Type B pancreatic cell (in vitro differentiated cells): ENCODE data around the gene TAP2. TPM values are rescaled to one million over a fixed set of nuclear protein-coding genes. Genes with fewer than 3 reads are reported as not detected.
"Not testable (repeated sequence)": the region's sequence is repeated elsewhere in the genome, so short reads cannot be mapped to it uniquely, and the experiment has no call there.

Experiments
- DNase-seq: peaks from one replicate; pipeline ENCODE4 v3.0.0; 2021; ENCODE audit warnings: mixed read lengths; ENCODE audit not compliant: unreplicated experiment; ENCODE audit errors: extremely low spot score
- H3K27ac Mint-ChIP-seq: 2 replicates; pipeline ENCODE4 v1.8.0; 2021; ENCODE audit warnings: mild to moderate bottlenecking, mixed read lengths
- H3K27me3 Mint-ChIP-seq: 2 replicates; pipeline ENCODE4 v1.8.0; 2021; ENCODE audit warnings: mixed read lengths
- H3K36me3 Mint-ChIP-seq: 2 replicates; pipeline ENCODE4 v1.8.0; 2021; ENCODE audit warnings: mixed read lengths
- H3K4me1 Mint-ChIP-seq: one replicate; pipeline ENCODE4 v1.8.0; 2021; ENCODE audit warnings: mixed read lengths; ENCODE audit not compliant: unreplicated experiment
- H3K4me3 Mint-ChIP-seq: 2 replicates; pipeline ENCODE4 v1.8.0; 2021; ENCODE audit warnings: mild to moderate bottlenecking, mixed read lengths
- H3K9me3 Mint-ChIP-seq: 2 replicates; pipeline ENCODE4 v1.8.0; 2021; ENCODE audit warnings: mixed read lengths
- CTCF ChIP-seq: fragments of 200-600 bp; sonication (generic); conservative IDR thresholded peaks from 2 replicates; pipeline ENCODE4 v1.5.0; 2021; ENCODE audit warnings: antibody characterized with exemption, mild to moderate bottlenecking
- total RNA-seq: library from RNA; stranded (reverse); gene quantifications from 2 replicates; pipeline ENCODE4 v1.2.1, GENCODE V29; 2021; ENCODE audit warnings: low replicate concordance

Gene TAP2
- total RNA-seq, 1 donor from 2014 or later, result 22.0 TPM

GRCh38 chr6:32807020-32807580 is 31.4 kb downstream of the TAP2 start:
- DNase-seq, result no peak
- Mint-ChIP-seq H3K9me3 (no peaks in the 10 kb centered on the region), H3K27me3 (peaks cover 54% of the 10 kb centered on the region), H3K27ac (no peak overlapping the region), H3K4me3 (no peak overlapping the region), H3K36me3 (no peaks in the 10 kb centered on the region), H3K4me1 (no peaks in the 10 kb centered on the region)
- no peak for TF ChIP-seq CTCF

GRCh38 chr6:32805404-32805803 is 33.1 kb downstream of the TAP2 start:
- not testable (repeated sequence) for H3K36me3 Mint-ChIP-seq, H3K4me3 Mint-ChIP-seq, H3K4me1 Mint-ChIP-seq, H3K27ac Mint-ChIP-seq, H3K9me3 Mint-ChIP-seq, DNase-seq
- H3K27me3 Mint-ChIP-seq, result peaks cover 65% of the 10 kb centered on the region

GRCh38 chr6:32803416-32803815 is 35.1 kb downstream of the TAP2 start:
- Mint-ChIP-seq H3K9me3 (peaks cover 5% of the 10 kb centered on the region), H3K36me3 (no peaks in the 10 kb centered on the region), H3K4me3 (no peak overlapping the region), H3K27me3 (peaks cover 76% of the 10 kb centered on the region), H3K27ac (no peak overlapping the region), H3K4me1 (no peaks in the 10 kb centered on the region)
- no peak for DNase-seq
- no peak for TF ChIP-seq CTCF

GRCh38 chr6:32799740-32800139 is 38.8 kb downstream of the TAP2 start:
- Mint-ChIP-seq H3K27ac (no peak overlapping the region), H3K4me3 (no peak overlapping the region), H3K36me3 (no peaks in the 10 kb centered on the region), H3K4me1 (no peaks in the 10 kb centered on the region), H3K9me3 (peaks cover 5% of the 10 kb centered on the region), H3K27me3 (peaks cover 84% of the 10 kb centered on the region)
- TF ChIP-seq CTCF, result no peak
- no peak for DNase-seq

GRCh38 chr6:32799168-32799567 is 39.4 kb downstream of the TAP2 start:
- TF ChIP-seq CTCF, result no peak
- H3K27me3 Mint-ChIP-seq, result peaks cover 84% of the 10 kb centered on the region
- no peak overlapping the region for H3K27ac Mint-ChIP-seq
- no peak overlapping the region for H3K4me3 Mint-ChIP-seq
- H3K4me1 Mint-ChIP-seq, result no peaks in the 10 kb centered on the region
- H3K36me3 Mint-ChIP-seq, result no peaks in the 10 kb centered on the region
- peaks cover 5% of the 10 kb centered on the region for H3K9me3 Mint-ChIP-seq
- DNase-seq, result no peak

GRCh38 chr6:32796848-32797776 is 41.4 kb downstream of the TAP2 start:
- TF ChIP-seq CTCF, result peak; percentile 92
- Mint-ChIP-seq H3K36me3 (no peaks in the 10 kb centered on the region), H3K27me3 (peaks cover 84% of the 10 kb centered on the region), H3K4me1 (no peaks in the 10 kb centered on the region), H3K9me3 (peaks cover 5% of the 10 kb centered on the region), H3K27ac (no peak overlapping the region), H3K4me3 (peak overlapping the region; percentile 81)
- DNase-seq, result peak; percentile 80
